ES-I3 (cell line): ENCODE data around the gene SPDYE3.
A peak's percentile ranks its signal among the peaks of the same experiment; 100 is the strongest.
"Not testable (repeated sequence)": the region's sequence is repeated elsewhere in the genome, so short reads cannot be mapped to it uniquely, and the experiment has no call there.

Experiments
- H3K36me3 ChIP-seq: 2 replicates; pipeline ENCODE4 v1.6.1; 2013; ENCODE audit warnings: mild to moderate bottlenecking, low read length, control low read depth, moderate library complexity; ENCODE audit not compliant: insufficient read depth
- H3K4me1 ChIP-seq: 2 replicates; pipeline ENCODE4 v1.6.1; 2013; ENCODE audit warnings: mild to moderate bottlenecking, control low read depth, low read length; ENCODE audit not compliant: insufficient read depth
- H3K9ac ChIP-seq: 2 replicates; pipeline ENCODE4 v1.6.1; 2013; ENCODE audit warnings: low read depth, mild to moderate bottlenecking, low read length, moderate library complexity
- H3K9me3 ChIP-seq: 2 replicates; pipeline ENCODE4 v1.6.1; 2013; ENCODE audit warnings: mild to moderate bottlenecking, low read length, moderate library complexity; ENCODE audit not compliant: control insufficient read depth, insufficient read depth

SPDYE3 gene

DNA sequence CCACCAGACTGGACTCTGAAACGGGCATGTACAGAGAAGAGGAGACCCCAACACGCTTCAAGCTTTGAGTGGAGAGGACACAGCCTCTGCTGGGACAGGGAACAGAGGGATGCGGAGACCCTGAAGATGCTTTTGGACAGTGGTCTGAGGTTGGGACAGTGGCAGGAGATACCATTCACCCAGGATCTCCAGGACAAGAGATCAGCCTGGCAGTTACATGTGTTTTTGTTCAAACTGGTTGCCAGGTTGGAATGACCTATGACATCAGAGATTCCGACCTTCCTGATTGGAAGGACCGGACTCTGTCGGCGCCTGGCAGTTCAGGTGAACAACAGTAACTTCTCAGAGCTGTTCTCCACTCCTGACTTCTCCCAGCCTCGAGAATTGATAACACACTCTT is at the start of gene SPDYE3:
TSS of gene SPDYE3 (plus strand) at position 301 of the 400 bp plus-strand sequence. CDS start 184 bp downstream, outside the sequence.
- not testable (repeated sequence) for H3K4me1 ChIP-seq, H3K9ac ChIP-seq, H3K9me3 ChIP-seq, H3K36me3 ChIP-seq

- H3K4me1 ChIP-seq, H3K36me3 ChIP-seq: not testable (repeated sequence)
Observed at GRCh38 chr7:100259984-100260383, 47.5 kb upstream of the SPDYE3 start.

GRCh38 chr7:100262896-100263295 is 44.6 kb upstream of the SPDYE3 start:
- H3K9me3 ChIP-seq, H3K9ac ChIP-seq, H3K36me3 ChIP-seq, H3K4me1 ChIP-seq: not testable (repeated sequence)

More at GRCh38 chr7:100259984-100260383, 47.5 kb upstream of the SPDYE3 start:
- not testable (repeated sequence) for H3K9ac ChIP-seq, H3K9me3 ChIP-seq

DNA sequence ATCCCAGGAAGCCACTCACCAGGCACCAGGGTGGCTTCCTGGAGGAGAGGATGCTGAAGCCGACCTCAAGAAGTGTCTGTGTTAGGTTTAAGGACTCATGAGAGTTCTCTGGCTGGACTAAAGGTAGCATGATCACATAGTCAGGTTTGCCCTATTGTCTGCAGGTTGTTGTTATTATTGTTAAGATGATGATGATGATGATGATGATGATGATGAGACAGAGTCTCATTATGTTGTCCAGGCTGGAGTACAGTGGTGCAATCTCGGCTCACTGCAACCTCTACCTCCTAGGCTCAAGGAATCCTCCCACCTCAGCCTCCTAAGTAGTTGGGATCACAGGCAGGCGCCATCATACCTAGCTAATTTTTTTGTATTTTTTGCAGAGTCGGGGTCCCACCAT is 43.3 kb upstream of the SPDYE3 start:
- H3K36me3 ChIP-seq, H3K9me3 ChIP-seq, H3K9ac ChIP-seq: not testable (repeated sequence)
- peaks cover 11% of the 10 kb centered on the region for H3K4me1 ChIP-seq

GRCh38 chr7:100264669-100265165 is 42.8 kb upstream of the SPDYE3 start:
- not testable (repeated sequence) for H3K36me3 ChIP-seq, H3K9ac ChIP-seq, H3K9me3 ChIP-seq
- peaks cover 14% of the 10 kb centered on the region for H3K4me1 ChIP-seq

GRCh38 chr7:100265851-100266250 is 41.7 kb upstream of the SPDYE3 start:
- not testable (repeated sequence) for H3K36me3 ChIP-seq, H3K9me3 ChIP-seq, H3K9ac ChIP-seq
- H3K4me1 ChIP-seq: peaks cover 14% of the 10 kb centered on the region

- H3K4me1 ChIP-seq: peaks cover 14% of the 10 kb centered on the region
- H3K36me3 ChIP-seq: no peaks in the 10 kb centered on the region
- no peaks in the 10 kb centered on the region for H3K9me3 ChIP-seq
- H3K9ac ChIP-seq: no peak overlapping the region
Observed at GRCh38 chr7:100266576-100267354, 40.7 kb upstream of the SPDYE3 start.

- no peaks in the 10 kb centered on the region for H3K36me3 ChIP-seq
- H3K9me3 ChIP-seq: no peaks in the 10 kb centered on the region
- no peak overlapping the region for H3K9ac ChIP-seq
- peaks cover 14% of the 10 kb centered on the region for H3K4me1 ChIP-seq
Observed at GRCh38 chr7:100267648-100268047, 39.9 kb upstream of the SPDYE3 start.

GRCh38 chr7:100268882-100269281 is 38.6 kb upstream of the SPDYE3 start:
- not testable (repeated sequence) for H3K9me3 ChIP-seq, H3K36me3 ChIP-seq, H3K9ac ChIP-seq
- H3K4me1 ChIP-seq: peaks cover 14% of the 10 kb centered on the region

DNA sequence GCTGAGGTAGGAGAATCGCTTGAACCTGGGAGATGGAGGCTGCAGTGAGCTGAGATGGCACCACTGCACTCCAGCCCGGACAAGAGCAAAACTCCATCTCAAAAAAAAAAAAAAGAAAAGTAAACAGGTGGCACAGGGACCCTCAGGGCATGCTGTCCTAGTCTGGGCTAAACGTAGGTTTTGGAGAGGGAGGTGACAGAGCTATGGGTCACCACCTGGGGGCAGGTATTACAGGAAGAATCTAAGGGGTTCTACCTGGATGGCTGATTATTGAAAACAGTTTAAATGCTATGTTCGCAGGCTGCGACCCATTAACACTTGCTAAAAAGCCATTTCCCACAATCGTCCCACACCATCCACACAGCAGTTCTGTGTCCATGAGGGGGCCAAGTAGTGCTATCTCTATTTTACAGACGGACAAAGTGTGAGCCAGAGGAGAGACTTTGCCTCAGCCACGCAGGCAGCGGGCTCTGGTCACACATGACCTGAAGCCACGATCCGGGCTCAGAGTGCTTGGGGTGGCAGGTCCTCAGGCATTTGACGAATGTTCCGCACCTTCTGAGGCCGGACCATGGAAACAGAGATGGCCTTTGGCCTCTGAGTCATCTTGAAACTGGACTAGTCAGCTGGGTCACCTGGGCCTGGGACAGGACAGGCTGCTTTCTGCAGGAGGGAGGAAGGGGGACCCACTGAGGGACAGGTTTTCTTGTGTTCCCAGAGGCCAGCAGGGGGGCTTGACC is 38.0 kb upstream of the SPDYE3 start:
- H3K4me1 ChIP-seq: peaks cover 14% of the 10 kb centered on the region
- peak overlapping the region; percentile 15 for H3K9ac ChIP-seq

GRCh38 chr7:100270046-100270918 is 37.2 kb upstream of the SPDYE3 start:
- peak overlapping the region; percentile 37; the same call in 1 of the 2 replicates for H3K9ac ChIP-seq
- not testable (repeated sequence) for H3K36me3 ChIP-seq, H3K9me3 ChIP-seq
- H3K4me1 ChIP-seq: peaks cover 14% of the 10 kb centered on the region

More for the DNA sequence above, 38.0 kb upstream of the SPDYE3 start:
- H3K36me3 ChIP-seq, H3K9me3 ChIP-seq: not testable (repeated sequence)

GRCh38 chr7:100270941-100271593 is 36.4 kb upstream of the SPDYE3 start:
- peaks cover 14% of the 10 kb centered on the region for H3K4me1 ChIP-seq
- H3K36me3 ChIP-seq, H3K9me3 ChIP-seq: not testable (repeated sequence)
- H3K9ac ChIP-seq: peak overlapping the region; percentile 37; the same call in 1 of the 2 replicates

- Histone ChIP-seq H3K9ac (peak overlapping the region; percentile 82), H3K36me3 (no peaks in the 10 kb centered on the region), H3K9me3 (no peaks in the 10 kb centered on the region), H3K4me1 (peaks cover 6% of the 10 kb centered on the region; the same call in 1 of the 2 replicates)
Observed at GRCh38 chr7:100271716-100272537, 35.6 kb upstream of the SPDYE3 start.
